ENCODE measurements around the gene SAMD4B.
"Not testable (repeated sequence)": the region's sequence is repeated elsewhere in the genome, so short reads cannot be mapped to it uniquely, and the experiment has no call there.

Gene SAMD4B

DNA sequence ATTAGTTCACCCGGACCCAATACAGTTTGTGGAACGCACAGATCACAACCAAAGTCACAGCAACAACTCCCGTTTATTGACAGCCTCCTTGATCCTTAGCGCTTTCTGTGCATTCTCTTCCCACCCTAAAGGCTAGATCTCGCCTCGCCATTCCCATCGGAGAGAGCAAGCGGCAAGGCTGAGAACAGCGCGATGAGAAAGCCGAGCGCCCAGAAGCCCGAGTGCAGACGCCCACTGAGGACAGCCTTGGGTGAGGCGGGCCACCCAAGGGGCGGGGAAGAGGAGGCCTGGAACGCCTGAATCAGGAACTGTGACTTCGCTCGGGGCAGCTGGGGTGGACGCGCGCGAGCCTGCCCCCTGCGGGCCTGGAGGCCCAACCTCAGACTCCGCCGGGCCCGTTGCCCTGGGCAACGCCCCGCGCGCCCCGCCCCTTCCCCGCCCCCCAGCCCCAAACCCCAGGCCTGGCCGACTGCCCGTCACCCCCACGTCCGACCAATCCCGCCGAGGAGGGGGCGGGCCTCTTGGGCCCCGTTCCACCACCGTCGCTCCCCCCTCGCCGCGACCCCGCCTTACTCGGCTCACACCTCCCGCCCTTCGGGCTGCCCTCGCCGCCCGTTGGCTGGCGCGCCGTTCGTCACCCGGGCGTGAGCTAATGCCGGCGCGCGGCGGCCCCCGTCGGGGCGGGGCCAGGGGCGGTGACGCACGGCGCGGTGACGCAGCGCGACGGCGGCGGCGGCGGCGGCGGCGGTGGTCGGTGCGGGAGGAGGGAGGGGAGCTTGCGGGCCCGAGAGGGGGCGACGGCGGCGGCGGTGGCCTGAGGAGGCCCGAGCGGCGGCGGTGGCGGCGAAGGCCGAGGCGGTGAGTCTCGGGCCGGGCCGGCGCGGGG lies at the start of gene SAMD4B:
Gene SAMD4B, plus strand, starts transcription at position 703 of the 886 bp plus-strand sequence. CDS start 14,473 bp downstream, outside the sequence.
- peak; percentile 98 for DNase-seq (ENCODE audit: low spot score)

- DNase-seq (ENCODE audit: low spot score) = no peak
Measured at GRCh38 chr19:39293394-39293793, 48.8 kb upstream of the SAMD4B start.

DNA sequence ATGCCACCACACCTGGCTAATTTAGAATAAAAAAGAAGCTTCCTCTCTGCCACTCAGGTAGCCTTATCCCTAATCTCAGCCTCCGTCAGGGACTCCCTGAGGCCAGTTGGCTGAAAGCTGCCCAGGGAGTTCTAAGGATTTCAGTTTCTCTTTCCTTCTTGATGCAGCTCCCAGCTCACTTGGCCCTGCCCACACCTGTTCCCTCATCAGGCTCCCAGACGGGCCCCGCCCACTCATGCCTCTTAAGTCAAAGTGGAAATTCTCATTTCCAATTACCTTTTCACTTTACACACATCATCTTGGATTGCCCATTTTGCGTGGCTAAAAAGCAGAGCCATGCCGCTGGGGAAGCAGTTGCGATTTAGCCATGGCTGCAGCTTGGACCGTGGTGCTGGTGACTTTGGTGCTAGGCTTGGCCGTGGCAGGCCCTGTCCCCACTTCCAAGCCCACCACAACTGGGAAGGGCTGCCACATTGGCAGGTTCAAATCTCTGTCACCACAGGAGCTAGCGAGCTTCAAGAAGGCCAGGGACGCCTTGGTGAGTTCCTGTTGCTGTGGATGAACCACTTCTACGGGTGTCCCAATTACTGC lies 46.1 kb upstream of the SAMD4B start, which contains the start of gene IFNL1:
Gene IFNL1, plus strand, starts transcription at position 353 of the 591 bp plus-strand sequence. Its CDS starts 15 bp downstream, at position 368.
- DNase-seq (ENCODE audit: low spot score) = no peak

DNA sequence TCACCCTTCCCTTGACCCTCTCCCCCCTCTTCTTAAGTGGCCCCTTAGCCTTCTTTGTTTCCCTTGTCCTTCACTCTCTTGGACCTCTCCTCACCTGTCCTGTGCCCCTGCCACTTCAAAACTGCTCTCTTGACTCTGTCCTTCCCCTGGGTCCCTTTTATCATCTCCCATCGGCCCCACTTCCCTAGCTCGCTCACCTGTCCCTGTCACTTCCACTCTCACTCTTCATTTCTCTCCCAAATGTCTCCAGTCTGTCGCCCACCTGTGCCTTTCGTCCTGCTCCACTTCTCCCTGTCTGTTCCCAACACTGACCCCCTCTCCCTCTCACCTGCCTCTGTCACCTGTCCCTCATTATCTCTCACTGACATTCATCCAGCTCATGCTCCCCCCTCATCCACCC lies 45.3 kb upstream of the SAMD4B start:
- DNase-seq (ENCODE audit: low spot score) = no peak

GRCh38 chr19:39297931-39298634 lies 44.1 kb upstream of the SAMD4B start:
- no peak for DNase-seq (ENCODE audit: low spot score)

GRCh38 chr19:39299404-39299803 lies 42.8 kb upstream of the SAMD4B start:
- no peak for DNase-seq (ENCODE audit: low spot score)

GRCh38 chr19:39299832-39300231 lies 42.4 kb upstream of the SAMD4B start:
- no peak for DNase-seq (ENCODE audit: low spot score)

- no peak for DNase-seq (ENCODE audit: low spot score)
Measured at GRCh38 chr19:39301021-39301420, 41.2 kb upstream of the SAMD4B start.

DNA sequence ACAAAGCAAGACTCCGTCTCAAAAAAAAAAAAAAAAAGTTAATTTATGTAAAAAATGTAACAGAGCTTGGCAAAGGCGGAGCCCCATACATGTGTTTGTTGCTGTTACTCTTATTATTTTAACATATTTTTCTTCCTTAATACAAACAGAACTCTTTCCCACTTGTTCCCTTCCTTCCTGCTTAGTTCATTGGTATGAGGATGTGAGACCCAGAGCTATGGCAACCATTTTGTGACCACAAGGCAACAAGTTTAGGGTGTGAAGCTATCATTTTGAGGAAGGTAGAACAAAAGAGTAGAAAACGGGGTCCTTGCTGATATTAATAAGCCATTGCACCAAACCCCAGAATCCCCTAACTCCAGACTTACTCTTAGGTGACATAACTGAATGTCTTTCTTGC lies 40.7 kb upstream of the SAMD4B start:
- no peak for DNase-seq (ENCODE audit: low spot score)

GRCh38 chr19:39303373-39304184 lies 38.6 kb upstream of the SAMD4B start:
- DNase-seq (ENCODE audit: low spot score) = no peak

DNA sequence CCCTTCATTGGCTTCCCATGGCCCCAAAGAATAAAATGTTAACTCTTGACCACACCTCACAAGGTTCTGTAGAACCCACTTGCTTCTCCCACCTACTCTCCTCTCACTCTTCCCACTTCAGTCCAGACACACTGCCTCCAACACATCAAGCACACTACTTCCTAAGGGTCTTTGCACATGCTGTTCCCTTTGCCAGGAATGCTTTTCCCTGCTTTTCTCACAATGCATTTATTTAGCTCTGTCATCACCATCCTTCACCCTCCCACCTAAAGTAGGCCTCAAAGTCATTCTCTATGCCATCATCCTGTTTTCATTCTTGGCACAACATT lies 38.1 kb upstream of the SAMD4B start:
- no peak for DNase-seq (ENCODE audit: low spot score)

DNA sequence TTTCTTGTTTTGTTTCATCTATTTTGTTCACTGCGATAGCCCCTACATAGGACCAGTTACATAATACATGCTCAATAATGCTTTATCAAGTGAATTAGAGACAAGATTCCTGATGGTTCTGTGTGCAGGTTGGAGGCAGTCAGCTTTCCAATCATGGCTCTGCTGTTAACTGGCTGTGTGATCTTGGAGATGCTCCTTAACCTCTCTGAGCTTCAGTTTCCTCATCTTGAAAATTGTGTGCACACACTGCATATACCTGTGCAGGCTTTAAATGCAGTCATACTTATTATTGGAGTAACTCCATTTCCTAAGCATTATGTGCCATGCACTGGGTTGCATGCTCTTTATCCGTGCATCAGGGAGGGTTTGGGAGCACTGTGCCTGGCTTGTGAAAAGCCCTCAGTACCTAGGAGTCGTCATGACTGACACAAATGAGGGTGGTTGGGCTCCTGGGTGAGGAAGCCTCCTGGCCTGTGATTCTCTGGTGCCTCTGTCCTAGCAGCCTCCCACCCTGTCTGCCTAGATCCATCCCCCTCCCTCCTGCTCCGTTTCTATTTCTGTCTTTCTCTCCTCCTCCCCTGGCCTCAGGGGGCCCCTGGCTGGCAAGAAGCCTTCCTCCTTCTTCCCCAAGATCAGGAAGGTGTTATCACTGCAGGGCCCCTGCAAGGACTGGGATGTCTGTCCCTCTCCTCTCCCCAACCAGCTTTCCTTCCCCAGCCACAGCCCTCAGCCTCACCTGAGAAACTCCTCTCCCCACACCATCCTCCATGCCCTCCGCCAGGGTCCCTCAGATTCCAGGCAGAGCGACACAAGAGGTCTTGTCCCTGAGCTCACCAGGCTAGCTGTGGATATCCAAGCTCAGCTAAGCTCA lies 37.3 kb upstream of the SAMD4B start:
- DNase-seq (ENCODE audit: low spot score) = no peak

DNA sequence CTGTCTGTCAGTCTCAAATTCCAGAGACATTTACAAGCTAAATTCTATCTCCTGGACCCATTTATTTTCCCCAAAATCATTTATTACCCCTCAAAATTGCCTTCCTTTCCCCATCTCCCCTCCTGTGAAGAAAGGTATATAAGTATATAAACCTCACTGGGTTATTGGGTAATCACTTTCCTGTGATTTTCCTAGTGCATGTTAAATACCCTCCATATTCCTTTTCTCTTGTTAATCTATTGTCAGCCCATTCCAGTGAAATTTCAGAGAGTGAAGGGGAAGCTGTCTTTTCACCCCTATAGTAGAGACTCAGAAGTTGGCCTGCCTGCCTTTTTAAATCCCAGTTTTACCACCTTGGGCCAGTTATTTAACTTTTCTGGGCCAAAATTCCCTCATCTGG lies 36.1 kb upstream of the SAMD4B start:
- no peak for DNase-seq (ENCODE audit: low spot score)

- DNase-seq (ENCODE audit: low spot score) = no peak
Measured at GRCh38 chr19:39307046-39307821, 35.0 kb upstream of the SAMD4B start.

DNA sequence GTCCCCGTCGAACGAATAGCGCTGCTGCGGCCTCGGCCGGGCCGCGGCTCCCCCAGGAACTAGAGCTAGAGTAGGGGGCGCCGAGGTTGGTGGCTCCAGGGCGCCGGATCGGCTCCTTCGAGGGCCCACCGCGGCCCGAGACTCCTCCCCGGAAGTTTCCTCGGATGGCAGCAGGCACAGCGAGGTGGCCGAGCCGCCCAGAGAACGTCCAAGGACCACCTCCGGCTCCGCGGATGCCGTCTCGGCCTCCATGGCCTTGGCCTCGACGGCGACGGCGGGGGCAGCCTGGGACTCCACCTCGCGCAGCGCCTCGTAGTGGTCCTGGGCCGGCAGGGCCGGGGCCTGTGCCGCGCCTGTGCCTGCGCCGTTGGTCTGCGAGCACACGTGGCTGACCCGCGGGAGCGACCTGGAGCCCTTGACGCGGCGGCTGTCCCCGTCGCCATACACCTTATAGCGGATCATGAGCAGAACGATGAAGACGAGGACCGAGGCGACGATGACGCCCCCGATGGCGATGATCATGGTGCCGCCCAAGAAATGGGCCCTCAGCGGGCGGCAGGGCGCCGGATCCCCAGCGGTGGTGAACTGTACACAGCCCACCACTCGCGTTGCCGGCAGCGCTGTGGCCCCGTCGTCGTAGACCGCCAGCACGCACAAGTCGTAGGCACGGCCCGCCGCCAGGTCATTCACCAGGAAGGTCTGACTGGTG lies 34.2 kb upstream of the SAMD4B start:
- DNase-seq (ENCODE audit: low spot score) = no peak

DNA sequence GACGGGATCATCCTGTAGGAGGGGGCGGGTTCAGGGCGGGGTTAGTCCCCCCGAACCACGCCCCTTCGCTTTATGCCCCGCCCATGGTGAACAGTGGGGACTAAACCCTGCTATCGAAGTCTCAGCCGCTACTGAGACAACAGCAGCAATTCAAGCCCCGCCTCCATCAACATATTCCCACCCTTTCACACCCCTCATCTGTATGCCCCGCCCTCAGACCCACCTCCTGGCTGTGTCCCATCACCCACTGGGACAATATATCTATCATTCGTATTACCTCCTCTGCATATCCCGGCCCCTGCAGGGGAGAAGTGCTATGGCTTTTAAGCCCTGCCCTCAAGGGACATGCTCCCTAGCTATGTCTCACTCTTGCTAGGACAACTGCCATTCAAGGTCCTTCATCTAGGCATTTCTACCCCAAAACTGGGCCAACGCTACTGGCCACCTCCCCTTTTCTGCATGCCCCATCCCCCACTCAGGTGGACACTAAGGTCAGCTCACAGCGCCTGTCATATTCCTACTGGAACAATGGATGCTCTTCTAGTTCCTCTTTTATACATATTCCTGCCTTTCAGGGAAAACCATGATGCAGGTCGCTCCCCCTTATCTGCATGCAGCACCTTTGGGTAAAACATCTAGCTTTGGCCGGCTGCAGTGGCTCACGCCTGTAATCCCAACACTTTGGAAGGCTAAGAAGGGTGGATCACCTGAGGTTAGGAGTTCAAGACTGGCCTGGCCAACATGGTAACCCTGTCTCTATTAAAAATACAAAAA lies 33.5 kb upstream of the SAMD4B start:
- no peak for DNase-seq (ENCODE audit: low spot score)

GRCh38 chr19:39309305-39309670 lies 32.9 kb upstream of the SAMD4B start:
- DNase-seq (ENCODE audit: low spot score) = not testable (repeated sequence)

- no peak for DNase-seq (ENCODE audit: low spot score)
Measured at GRCh38 chr19:39310558-39311311, 31.5 kb upstream of the SAMD4B start.

Measured in NAMALWA (cell line).